Measurements from ENCODE around the gene ZNF611. TPM values are rescaled to one million over a fixed set of nuclear protein-coding genes. Genes with fewer than 3 reads are reported as not detected.
"Not testable (repeated sequence)": the region's sequence is repeated elsewhere in the genome, so short reads cannot be mapped to it uniquely, and the experiment has no call there.

The ZNF611 gene
- total and polyA plus RNA-seq, 4 donors = 16.5 to 31.5 (median 18.4) TPM

DNA sequence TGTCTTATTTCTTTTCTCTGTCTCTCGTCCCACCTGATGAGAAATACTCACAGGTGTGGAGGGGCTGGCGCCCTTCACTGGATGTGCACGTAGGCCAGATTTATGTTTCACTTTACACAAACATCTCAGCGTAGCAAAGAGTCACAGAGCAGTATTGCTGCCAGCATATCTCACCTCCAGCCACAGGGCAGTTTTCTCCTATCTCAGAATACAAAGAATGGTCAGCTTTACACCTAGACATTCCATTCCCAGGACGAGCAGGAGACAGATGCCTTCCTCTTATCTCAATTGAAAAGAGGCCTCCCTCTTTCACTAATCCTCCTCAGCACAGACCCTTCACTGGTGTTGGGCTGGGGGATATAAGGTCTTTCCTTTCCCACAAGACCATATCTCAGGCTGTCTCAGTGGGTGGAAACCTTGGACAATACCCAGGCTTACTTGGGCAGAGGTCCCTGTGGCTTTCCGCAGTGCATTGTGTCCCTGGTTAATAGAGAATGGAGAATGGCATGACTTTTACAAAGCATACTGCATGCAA lies 7.2 kb upstream of the ZNF611 start:
- DNase-seq (ENCODE audit: low read depth in 4 of 6, low spot score in 6 of 6) = no peak
- H3K36me3 ChIP-seq (ENCODE audit: control insufficient read depth, insufficient read depth, low read length) = no peaks in the 10 kb centered on the region
- no peak overlapping the region for H3K27ac ChIP-seq (ENCODE audit: low read depth, low read length)
- no peak overlapping the region for H3K4me3 ChIP-seq (ENCODE audit: low read depth, low read length)
- H3K4me1 ChIP-seq (ENCODE audit: control insufficient read depth, insufficient read depth, low read length) = no peaks in the 10 kb centered on the region
- no peaks in the 10 kb centered on the region for H3K9me3 ChIP-seq (ENCODE audit: control insufficient read depth, insufficient read depth, low read length)
- H3K27me3 ChIP-seq (ENCODE audit: control insufficient read depth, insufficient read depth, low read length) = no peaks in the 10 kb centered on the region
- 85% methylated on average over 3 of the region's 6 CpGs for WGBS (ENCODE audit: insufficient coverage)

DNA sequence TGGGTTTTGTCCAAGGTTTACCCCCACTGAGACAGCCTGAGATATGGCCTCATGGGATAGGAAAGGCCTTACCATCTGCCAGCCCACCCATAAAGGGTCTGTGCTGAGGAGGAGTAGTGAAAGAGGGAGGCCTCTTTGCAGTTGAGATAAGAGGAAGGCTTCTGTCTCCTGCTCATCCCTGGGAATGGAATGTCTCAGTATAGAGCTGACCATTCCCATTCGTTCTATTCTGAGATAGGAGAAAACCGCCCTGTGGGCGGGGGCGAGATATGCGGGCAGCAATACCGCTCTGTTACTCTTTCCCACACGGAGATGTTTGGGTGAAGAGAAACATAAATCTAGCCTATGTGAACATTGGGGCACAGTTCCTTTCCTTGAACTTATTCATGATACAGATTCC lies 6.5 kb upstream of the ZNF611 start:
- not testable (repeated sequence) for H3K9me3 ChIP-seq (ENCODE audit: control insufficient read depth, insufficient read depth, low read length); H3K27me3 ChIP-seq (ENCODE audit: control insufficient read depth, insufficient read depth, low read length); DNase-seq (ENCODE audit: low read depth in 4 of 6, low spot score in 6 of 6); H3K27ac ChIP-seq (ENCODE audit: low read depth, low read length); H3K4me3 ChIP-seq (ENCODE audit: low read depth, low read length); H3K36me3 ChIP-seq (ENCODE audit: control insufficient read depth, insufficient read depth, low read length); H3K4me1 ChIP-seq (ENCODE audit: control insufficient read depth, insufficient read depth, low read length)
- WGBS (ENCODE audit: insufficient coverage) = 72% methylated on average over 4 of the region's 7 CpGs

DNA sequence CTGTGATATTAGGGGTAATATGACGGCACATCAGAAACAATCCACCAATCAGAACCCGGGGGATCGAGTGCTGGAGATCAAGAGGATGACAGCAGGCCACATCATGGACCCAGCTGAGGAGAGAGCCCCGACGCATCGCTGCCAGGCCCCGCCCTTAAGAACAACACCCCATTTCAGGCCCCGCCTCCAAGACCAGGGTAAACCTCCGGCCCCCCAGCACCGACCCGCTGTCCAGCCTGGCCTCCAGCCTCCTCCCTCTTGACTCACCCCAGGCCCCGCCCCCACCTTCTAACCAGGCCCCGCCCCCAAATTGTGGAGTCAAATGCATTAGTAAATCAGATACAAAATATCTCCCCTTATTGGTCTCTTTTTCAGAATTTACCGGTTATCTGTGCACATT lies 4.7 kb upstream of the ZNF611 start:
- no peak overlapping the region for H3K4me3 ChIP-seq (ENCODE audit: low read depth, low read length)
- H3K27ac ChIP-seq (ENCODE audit: low read depth, low read length) = no peak overlapping the region
- H3K27me3 ChIP-seq (ENCODE audit: control insufficient read depth, insufficient read depth, low read length) = no peaks in the 10 kb centered on the region
- WGBS (ENCODE audit: insufficient coverage) = 92% methylated on average over 6 of the region's 14 CpGs
- no peaks in the 10 kb centered on the region for H3K9me3 ChIP-seq (ENCODE audit: control insufficient read depth, insufficient read depth, low read length)
- DNase-seq (ENCODE audit: low read depth in 4 of 6, low spot score in 6 of 6) = no peak
- H3K4me1 ChIP-seq (ENCODE audit: control insufficient read depth, insufficient read depth, low read length) = peaks cover 13% of the 10 kb centered on the region
- no peaks in the 10 kb centered on the region for H3K36me3 ChIP-seq (ENCODE audit: control insufficient read depth, insufficient read depth, low read length)

DNA sequence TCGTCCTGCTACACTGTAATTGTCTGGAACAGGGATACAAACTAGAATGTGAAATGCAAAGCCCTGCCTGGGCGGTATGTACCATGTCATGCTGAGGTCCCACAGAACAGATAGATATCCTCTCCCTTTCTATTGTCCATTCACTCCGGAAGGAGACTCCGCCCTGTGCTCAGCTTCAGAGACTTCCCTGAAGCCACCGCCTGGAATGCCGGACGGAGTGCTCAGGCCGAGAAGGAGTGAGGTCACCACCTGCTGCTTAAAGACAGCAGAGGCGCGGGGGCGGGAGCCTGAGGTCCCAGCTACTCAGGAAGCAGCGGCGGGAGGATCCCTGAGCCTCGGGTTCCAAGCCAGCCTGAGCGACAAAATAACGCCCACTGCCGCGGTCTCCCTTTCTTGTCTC lies 890 bp upstream of the ZNF611 start:
- peak in 1 of 6 donors; percentile 38 for DNase-seq (ENCODE audit: low read depth in 4 of 6, low spot score in 6 of 6)
- no peaks in the 10 kb centered on the region for H3K9me3 ChIP-seq (ENCODE audit: control insufficient read depth, insufficient read depth, low read length)
- peaks cover 17% of the 10 kb centered on the region for H3K4me1 ChIP-seq (ENCODE audit: control insufficient read depth, insufficient read depth, low read length)
- H3K27ac ChIP-seq (ENCODE audit: low read depth, low read length) = peak overlapping the region; percentile 83
- H3K36me3 ChIP-seq (ENCODE audit: control insufficient read depth, insufficient read depth, low read length) = peaks cover 3% of the 10 kb centered on the region
- no peaks in the 10 kb centered on the region for H3K27me3 ChIP-seq (ENCODE audit: control insufficient read depth, insufficient read depth, low read length)
- 39% methylated on average over 10 of the region's 18 CpGs for WGBS (ENCODE audit: insufficient coverage)
- no peak overlapping the region for H3K4me3 ChIP-seq (ENCODE audit: low read depth, low read length)

DNA sequence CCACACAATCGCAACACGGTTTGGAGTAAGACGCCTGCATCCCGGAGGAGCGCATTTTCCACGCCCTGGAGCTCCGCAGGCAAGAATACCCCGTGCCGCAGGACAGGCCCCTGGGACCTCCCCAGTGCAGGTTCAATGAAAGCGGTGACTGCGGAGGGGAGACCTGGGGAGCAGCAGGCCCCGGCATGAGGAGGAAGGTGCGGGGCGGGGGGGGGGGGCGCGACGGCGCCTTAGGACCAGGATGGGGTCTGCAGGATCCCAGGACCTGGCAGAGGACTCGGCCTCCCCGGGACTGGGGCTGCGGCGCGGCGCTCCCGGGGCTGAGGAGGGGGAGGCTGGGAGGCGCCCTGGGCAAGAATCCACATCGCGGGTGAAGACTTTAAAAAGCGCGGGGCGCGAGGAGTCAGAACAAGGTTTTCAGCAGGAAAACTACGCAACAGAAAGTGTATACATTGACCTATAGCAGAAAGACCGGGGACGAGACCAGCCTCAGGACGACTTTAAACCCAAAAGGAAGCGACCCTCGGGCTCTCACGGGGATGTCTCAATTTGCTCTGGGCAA lies 432 bp downstream of the ZNF611 start:
- Histone ChIP-seq H3K9me3 (ENCODE audit: control insufficient read depth, insufficient read depth, low read length) (no peaks in the 10 kb centered on the region), H3K27me3 (ENCODE audit: control insufficient read depth, insufficient read depth, low read length) (no peaks in the 10 kb centered on the region), H3K4me3 (ENCODE audit: low read depth, low read length) (peak overlapping the region; percentile 60), H3K27ac (ENCODE audit: low read depth, low read length) (peak overlapping the region; percentile 83), H3K4me1 (ENCODE audit: control insufficient read depth, insufficient read depth, low read length) (peaks cover 17% of the 10 kb centered on the region), H3K36me3 (ENCODE audit: control insufficient read depth, insufficient read depth, low read length) (peaks cover 3% of the 10 kb centered on the region)
- WGBS (ENCODE audit: insufficient coverage) = 0% methylated on average over 36 of the region's 39 CpGs
- peak in 1 of 6 donors; percentile 37 for DNase-seq (ENCODE audit: low read depth in 4 of 6, low spot score in 6 of 6)

DNA sequence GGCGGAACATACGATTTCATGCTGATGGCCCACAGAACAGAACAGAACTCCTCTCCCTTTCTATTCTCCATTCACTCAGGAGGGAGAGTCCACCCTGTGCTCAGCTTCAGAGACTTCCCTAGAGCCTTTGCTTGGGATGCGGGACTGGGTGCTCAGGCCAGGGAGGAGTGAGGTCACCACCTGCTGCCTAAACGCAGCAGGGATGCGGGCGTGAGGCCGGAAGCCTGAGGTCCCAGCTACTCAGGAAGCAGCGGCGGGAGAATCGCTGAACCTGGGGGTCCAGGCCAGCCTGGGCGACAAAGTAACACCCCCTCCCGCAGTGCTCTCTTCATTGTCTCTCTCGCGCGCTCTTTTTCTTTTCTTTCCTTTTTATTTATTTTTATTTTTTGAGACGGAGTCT lies 8.8 kb downstream of the ZNF611 start:
- H3K36me3 ChIP-seq (ENCODE audit: control insufficient read depth, insufficient read depth, low read length) = peaks cover 31% of the 10 kb centered on the region

DNA sequence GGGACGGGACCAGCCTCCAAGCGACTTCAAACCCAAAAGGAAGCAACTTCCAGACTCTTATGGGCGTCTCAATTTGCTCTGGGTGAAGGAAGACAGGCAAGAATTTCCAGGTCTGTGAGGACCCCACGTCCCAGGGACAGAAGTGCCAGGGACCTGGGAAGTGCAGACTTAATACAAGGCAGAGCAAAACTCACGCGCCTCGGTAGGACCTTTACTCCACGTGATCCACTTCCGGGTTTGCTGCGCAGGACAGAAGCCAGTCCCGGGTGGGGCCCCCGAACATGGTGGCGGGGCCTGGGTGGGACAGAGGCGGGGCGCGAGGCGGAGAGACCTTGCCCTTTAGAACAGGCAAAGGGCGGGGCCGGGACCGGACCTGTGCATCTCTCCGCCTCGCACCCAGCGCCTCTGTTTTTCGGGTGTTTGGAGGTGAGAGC lies 9.3 kb downstream of the ZNF611 start:
- no peaks in the 10 kb centered on the region for H3K27me3 ChIP-seq (ENCODE audit: control insufficient read depth, insufficient read depth, low read length)
- H3K9me3 ChIP-seq (ENCODE audit: control insufficient read depth, insufficient read depth, low read length) = no peaks in the 10 kb centered on the region
- H3K27ac ChIP-seq (ENCODE audit: low read depth, low read length) = no peak overlapping the region
- H3K4me3 ChIP-seq (ENCODE audit: low read depth, low read length) = no peak overlapping the region
- peaks cover 36% of the 10 kb centered on the region for H3K36me3 ChIP-seq (ENCODE audit: control insufficient read depth, insufficient read depth, low read length)
- DNase-seq (ENCODE audit: low read depth in 4 of 6, low spot score in 6 of 6) = no peak
- no peaks in the 10 kb centered on the region for H3K4me1 ChIP-seq (ENCODE audit: control insufficient read depth, insufficient read depth, low read length)
- 90% methylated on average over 24 of the region's 24 CpGs for WGBS (ENCODE audit: insufficient coverage)

More for the DNA sequence above, 8.8 kb downstream of the ZNF611 start:
- H3K27ac ChIP-seq (ENCODE audit: low read depth, low read length); DNase-seq (ENCODE audit: low read depth in 4 of 6, low spot score in 6 of 6); H3K4me1 ChIP-seq (ENCODE audit: control insufficient read depth, insufficient read depth, low read length); H3K4me3 ChIP-seq (ENCODE audit: low read depth, low read length); H3K27me3 ChIP-seq (ENCODE audit: control insufficient read depth, insufficient read depth, low read length); H3K9me3 ChIP-seq (ENCODE audit: control insufficient read depth, insufficient read depth, low read length): not testable (repeated sequence)
- WGBS (ENCODE audit: insufficient coverage) = 90% methylated on average over 9 of the region's 16 CpGs

DNA sequence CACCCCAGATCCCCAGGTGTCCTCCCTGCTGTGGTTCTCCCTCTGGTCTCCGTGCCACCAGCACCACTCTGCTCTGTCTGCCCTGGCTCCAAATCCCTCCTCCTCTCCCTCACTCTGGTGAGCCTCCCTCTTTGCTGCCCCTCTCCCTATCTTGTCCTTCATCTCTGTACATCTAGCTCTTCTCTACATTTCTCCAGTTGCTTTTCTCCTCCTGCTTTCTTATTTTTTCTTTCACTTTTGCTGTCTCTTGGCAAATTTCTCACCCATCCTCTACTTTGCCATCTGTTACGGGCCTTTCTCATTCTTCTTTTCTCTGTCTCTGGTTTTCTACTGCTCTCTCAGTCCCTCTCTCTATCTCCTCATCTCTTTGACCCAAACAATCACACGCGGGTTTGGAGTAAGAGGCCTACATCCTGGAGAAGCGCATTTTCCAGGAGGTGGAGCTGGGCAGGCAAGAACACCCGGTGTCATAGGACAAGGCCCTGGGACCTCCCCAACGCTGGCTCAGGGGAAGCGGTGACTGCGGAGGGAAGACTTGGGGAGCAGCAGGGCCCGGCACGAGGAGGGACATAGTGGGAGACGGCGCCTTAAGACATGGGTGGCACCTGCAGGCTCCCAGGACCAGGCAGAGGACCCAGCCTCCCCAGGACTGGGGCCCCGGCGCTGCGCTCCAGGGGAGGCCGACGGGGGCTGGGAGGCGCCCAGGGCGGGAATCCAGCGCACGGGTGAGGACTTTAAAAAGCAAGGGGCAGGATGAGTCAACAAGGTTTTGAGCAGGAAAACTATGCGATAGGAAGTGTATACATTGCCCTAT lies 9.9 kb downstream of the ZNF611 start:
- Histone ChIP-seq H3K27me3 (ENCODE audit: control insufficient read depth, insufficient read depth, low read length) (no peaks in the 10 kb centered on the region), H3K4me1 (ENCODE audit: control insufficient read depth, insufficient read depth, low read length) (no peaks in the 10 kb centered on the region), H3K4me3 (ENCODE audit: low read depth, low read length) (no peak overlapping the region), H3K36me3 (ENCODE audit: control insufficient read depth, insufficient read depth, low read length) (peaks cover 42% of the 10 kb centered on the region), H3K9me3 (ENCODE audit: control insufficient read depth, insufficient read depth, low read length) (no peaks in the 10 kb centered on the region), H3K27ac (ENCODE audit: low read depth, low read length) (no peak overlapping the region)
- DNase-seq (ENCODE audit: low read depth in 4 of 6, low spot score in 6 of 6) = no peak
- 90% methylated on average over 23 of the region's 23 CpGs for WGBS (ENCODE audit: insufficient coverage)

DNA sequence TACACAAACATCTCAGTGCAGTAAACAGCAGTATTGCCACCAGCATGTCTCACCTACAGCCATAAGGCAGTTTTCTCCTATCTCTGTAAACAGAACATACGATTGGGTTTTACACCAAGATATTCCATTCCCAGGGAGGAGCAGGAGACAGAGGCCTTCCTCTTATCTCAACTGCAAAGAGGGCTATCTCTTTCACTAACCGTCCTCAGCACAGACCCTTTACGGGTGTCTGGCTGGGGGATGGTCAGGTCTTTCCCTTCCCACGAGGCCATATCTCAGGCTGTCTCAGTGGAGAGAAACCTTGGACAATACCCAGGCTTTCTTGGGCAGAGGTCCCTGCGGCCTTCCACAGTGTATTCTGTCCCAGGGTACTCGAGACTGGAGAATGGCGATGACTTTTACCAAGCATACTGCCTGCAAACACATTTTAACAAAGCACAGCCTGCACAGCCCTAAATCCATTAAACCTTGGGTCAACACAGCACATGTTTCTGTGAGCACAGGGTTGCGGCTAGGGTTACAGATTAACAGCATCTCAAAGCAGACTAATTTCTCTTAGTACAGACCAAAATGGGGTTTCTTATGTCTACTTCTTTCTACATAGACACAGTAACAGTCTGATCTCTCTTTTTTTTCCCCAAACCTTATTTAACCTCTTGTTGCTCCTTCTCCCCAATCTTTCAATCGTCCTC lies 10.8 kb downstream of the ZNF611 start:
- not testable (repeated sequence) for H3K4me1 ChIP-seq (ENCODE audit: control insufficient read depth, insufficient read depth, low read length); H3K27me3 ChIP-seq (ENCODE audit: control insufficient read depth, insufficient read depth, low read length); H3K9me3 ChIP-seq (ENCODE audit: control insufficient read depth, insufficient read depth, low read length); H3K4me3 ChIP-seq (ENCODE audit: low read depth, low read length); H3K27ac ChIP-seq (ENCODE audit: low read depth, low read length); DNase-seq (ENCODE audit: low read depth in 4 of 6, low spot score in 6 of 6)
- WGBS (ENCODE audit: insufficient coverage) = 63% methylated on average over 6 of the region's 9 CpGs
- H3K36me3 ChIP-seq (ENCODE audit: control insufficient read depth, insufficient read depth, low read length) = peaks cover 42% of the 10 kb centered on the region

All from spinal cord (tissue), 10 donors.